Coronary artery (tissue), 2 donors: ENCODE measurements around the gene WHRN.

Experiments
- DNase-seq: peaks from one replicate; pipeline ENCODE4 v3.0.0-alpha.2; 2017; ENCODE audit warnings: low spot score
- H3K27ac ChIP-seq, 2 donors: fragments of 200-600 bp; sonication (generic); one replicate each; pipeline ENCODE4 v1.5.1; 2016 to 2019
- H3K4me3 ChIP-seq: fragments of 200-600 bp; sonication (generic); 2 replicates; pipeline ENCODE4 v1.5.1; 2016; ENCODE audit warnings: mild to moderate bottlenecking, moderate library complexity
- TF ChIP-seq, protein P1 (sequence below): fragments of 200-600 bp; sonication (generic); IDR thresholded peaks from one replicate; pipeline ENCODE4 v1.5.1; 2019; ENCODE audit warnings: antibody characterized with exemption

Gene WHRN

DNA sequence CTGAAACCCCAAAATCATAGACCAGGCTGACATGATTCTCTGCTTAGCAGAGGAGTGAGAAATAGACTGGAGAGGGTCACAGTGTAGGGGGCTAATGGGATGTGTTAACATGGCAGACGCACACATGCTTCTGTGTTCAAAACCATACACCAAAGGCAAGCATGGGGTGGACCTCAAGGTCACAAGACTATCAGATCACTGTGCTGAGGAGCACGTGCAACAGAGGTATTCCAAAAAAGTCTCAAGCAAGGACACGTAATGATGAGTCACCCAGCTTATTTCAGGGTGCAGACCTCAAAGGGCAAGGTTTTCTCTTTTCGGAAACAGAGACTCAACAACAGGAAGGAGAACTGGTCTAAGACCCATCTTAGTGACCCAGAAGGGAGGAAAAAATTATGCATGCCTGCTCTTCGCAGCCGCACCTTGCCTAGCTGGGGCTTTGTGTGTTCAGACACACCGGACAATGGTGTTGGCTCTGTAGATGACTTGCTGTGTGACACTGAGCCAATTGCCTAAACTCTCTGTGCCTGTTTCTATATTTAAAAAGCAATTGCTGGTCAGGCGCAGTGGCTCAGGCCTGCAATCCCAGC is 20.3 kb downstream of the WHRN start:
- no peak for DNase-seq
- no peak overlapping the region for H3K4me3 ChIP-seq
- no peak overlapping the region for H3K27ac ChIP-seq
- TF ChIP-seq, protein P1, sequence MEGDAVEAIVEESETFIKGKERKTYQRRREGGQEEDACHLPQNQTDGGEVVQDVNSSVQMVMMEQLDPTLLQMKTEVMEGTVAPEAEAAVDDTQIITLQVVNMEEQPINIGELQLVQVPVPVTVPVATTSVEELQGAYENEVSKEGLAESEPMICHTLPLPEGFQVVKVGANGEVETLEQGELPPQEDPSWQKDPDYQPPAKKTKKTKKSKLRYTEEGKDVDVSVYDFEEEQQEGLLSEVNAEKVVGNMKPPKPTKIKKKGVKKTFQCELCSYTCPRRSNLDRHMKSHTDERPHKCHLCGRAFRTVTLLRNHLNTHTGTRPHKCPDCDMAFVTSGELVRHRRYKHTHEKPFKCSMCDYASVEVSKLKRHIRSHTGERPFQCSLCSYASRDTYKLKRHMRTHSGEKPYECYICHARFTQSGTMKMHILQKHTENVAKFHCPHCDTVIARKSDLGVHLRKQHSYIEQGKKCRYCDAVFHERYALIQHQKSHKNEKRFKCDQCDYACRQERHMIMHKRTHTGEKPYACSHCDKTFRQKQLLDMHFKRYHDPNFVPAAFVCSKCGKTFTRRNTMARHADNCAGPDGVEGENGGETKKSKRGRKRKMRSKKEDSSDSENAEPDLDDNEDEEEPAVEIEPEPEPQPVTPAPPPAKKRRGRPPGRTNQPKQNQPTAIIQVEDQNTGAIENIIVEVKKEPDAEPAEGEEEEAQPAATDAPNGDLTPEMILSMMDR, result no peak

GRCh38 chr9:114484215-114484853 is 20.9 kb downstream of the WHRN start:
- no peak for DNase-seq
- Histone ChIP-seq H3K4me3 (no peak overlapping the region), H3K27ac (no peak overlapping the region)
- TF ChIP-seq, protein P1, result no peak

DNA sequence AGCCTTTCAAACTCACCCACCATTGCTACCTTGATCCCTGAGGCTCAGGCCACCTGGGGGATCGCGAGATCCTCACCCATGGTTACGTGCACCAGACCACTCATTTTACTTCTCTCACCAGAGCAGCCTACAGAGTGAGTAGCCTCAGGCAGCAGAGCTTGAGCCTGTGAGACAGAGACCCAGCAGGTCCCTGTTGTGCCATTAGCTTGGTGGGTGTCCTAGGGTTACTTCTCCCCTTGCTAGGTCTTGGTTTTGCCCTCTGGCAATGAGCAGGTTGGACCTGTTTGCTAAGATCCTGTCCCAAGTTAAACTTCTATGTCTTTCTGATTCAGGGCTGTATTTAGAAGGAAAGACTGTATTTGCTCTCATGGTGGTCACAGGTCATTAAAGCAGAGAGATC is 21.8 kb downstream of the WHRN start:
- no peak overlapping the region for H3K27ac ChIP-seq
- H3K4me3 ChIP-seq, result no peak overlapping the region
- no peak for DNase-seq
- TF ChIP-seq, protein P1, result no peak

GRCh38 chr9:114482593-114482992 is 22.7 kb downstream of the WHRN start:
- Histone ChIP-seq H3K4me3 (no peak overlapping the region), H3K27ac (no peak overlapping the region)
- no peak for DNase-seq
- TF ChIP-seq, protein P1, result no peak

DNA sequence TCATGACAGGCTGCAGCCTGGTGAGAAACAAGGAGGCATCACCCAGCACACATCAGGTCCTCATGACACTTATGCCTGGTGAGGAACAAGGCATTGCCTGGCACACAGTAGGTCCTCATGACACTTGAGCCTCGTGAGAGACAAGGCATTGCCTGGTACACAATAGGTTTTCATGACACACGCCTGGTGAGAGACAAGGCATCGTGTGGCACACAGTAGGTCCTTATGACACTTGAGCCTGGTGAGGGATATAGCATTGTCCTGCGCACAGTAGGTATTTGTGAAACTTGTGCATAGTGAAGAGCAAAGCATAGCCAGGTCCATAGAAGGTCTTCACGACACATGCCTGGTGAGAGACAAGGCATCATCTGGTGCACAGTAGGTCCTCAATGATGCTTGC is 23.5 kb downstream of the WHRN start:
- no peak overlapping the region for H3K4me3 ChIP-seq
- TF ChIP-seq, protein P1, result no peak

DNA sequence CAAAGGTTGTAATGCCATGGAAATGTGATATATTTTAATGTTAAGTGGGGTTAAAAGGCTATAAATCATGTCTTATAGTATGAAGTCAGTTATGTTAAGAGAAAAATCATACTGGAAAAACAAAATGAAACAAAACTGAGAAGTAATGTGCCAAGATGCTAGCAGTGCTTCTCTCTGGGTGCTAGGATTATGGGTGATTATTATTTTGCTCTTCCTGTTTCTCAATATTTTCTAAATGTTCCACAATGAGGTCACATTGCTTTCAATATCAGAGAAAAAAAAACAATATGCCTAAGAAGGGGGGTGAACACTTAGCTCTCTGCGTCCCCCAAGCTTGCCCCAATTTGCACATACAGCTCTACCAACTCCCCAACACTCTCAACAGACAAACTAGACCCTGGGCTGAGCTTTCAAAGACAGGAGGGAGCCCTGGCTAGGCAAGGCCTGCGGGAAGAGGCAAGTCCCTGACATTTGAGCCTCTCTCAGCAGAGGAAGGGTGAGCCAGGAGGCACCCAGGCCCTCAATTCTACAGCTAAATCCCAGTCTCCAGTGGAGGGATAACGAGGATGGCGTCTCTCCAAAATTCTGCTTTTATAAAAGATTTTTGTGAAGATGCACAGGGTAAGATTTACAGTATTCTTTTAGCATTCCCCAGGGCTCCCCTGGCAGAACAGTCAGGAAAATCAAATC is 24.4 kb downstream of the WHRN start:
- no peak overlapping the region for H3K4me3 ChIP-seq
- DNase-seq, result no peak
- TF ChIP-seq, protein P1, result no peak
- no peak overlapping the region for H3K27ac ChIP-seq

More for the DNA sequence above, 23.5 kb downstream of the WHRN start:
- DNase-seq, result no peak
- no peak overlapping the region for H3K27ac ChIP-seq
